ENCODE results near the gene FIGN. TPM values are rescaled to one million over a fixed set of nuclear protein-coding genes. Genes with fewer than 3 reads are reported as not detected.

FIGN gene
- total RNA-seq, 1 donor: 2.5 TPM

DNA sequence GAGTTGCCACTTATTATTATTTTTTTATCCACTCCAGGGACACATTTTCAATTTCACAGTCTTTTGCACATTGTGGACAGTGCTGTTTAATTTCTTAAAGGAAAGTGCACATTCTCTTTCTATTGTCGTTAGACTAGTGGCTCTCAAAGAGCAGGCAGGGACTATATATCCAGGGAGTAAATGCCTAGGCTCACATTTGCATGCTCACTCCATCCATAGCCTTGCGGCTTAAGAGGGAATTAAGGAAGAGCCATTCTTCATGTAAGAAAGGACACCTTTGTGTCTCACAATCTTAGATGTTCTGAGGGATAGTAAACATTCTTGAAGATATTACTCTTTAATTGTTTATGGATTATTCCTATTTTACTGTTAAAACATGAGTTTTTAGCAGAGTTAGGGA, 70.8 kb downstream of the FIGN start:
- Histone ChIP-seq H3K36me3 (ENCODE audit: insufficient read depth, low read length) (no peaks in the 10 kb centered on the region), H3K27ac (ENCODE audit: low read depth, low read length) (peak overlapping the region; percentile 6)

GRCh38 chr2:163664610-163665009, 71.2 kb downstream of the FIGN start:
- H3K4me3 ChIP-seq (ENCODE audit: insufficient read depth, low read length): no peak overlapping the region
- peak overlapping the region; percentile 12 for H3K4me2 ChIP-seq (ENCODE audit: insufficient read depth, low read length)
- TF ChIP-seq CTCF (IDR thresholded peaks at IDR 0.05; ENCODE audit: extremely low read depth, low read depth, low read length): no peak
- H3K36me3 ChIP-seq (ENCODE audit: insufficient read depth, low read length): no peaks in the 10 kb centered on the region
- H3K79me2 ChIP-seq (ENCODE audit: insufficient read depth, low read length): no peaks in the 10 kb centered on the region
- H4K20me1 ChIP-seq (ENCODE audit: insufficient read depth, low read length): no peaks in the 10 kb centered on the region
- H3K4me1 ChIP-seq (ENCODE audit: insufficient read depth, low read length): peaks cover 29% of the 10 kb centered on the region
- no peaks in the 10 kb centered on the region for H3K27me3 ChIP-seq (ENCODE audit: insufficient read depth, low read length)
- DNase-seq (ENCODE audit: insufficient read length, low spot score, missing footprints): peak; percentile 76
- no peaks in the 10 kb centered on the region for H3K9me3 ChIP-seq (ENCODE audit: low read depth, low read length)
- H2AFZ ChIP-seq (ENCODE audit: low read length): no peak overlapping the region
- peak overlapping the region; percentile 6 for H3K27ac ChIP-seq (ENCODE audit: low read depth, low read length)

More for the DNA sequence above, 70.8 kb downstream of the FIGN start:
- Histone ChIP-seq H3K4me1 (ENCODE audit: insufficient read depth, low read length) (peaks cover 29% of the 10 kb centered on the region), H4K20me1 (ENCODE audit: insufficient read depth, low read length) (no peaks in the 10 kb centered on the region), H2AFZ (ENCODE audit: low read length) (no peak overlapping the region), H3K79me2 (ENCODE audit: insufficient read depth, low read length) (no peaks in the 10 kb centered on the region), H3K4me2 (ENCODE audit: insufficient read depth, low read length) (peak overlapping the region; percentile 12), H3K27me3 (ENCODE audit: insufficient read depth, low read length) (no peaks in the 10 kb centered on the region), H3K4me3 (ENCODE audit: insufficient read depth, low read length) (no peak overlapping the region), H3K9me3 (ENCODE audit: low read depth, low read length) (no peaks in the 10 kb centered on the region)
- DNase-seq (ENCODE audit: insufficient read length, low spot score, missing footprints): no peak
- TF ChIP-seq CTCF (IDR thresholded peaks at IDR 0.05; ENCODE audit: extremely low read depth, low read depth, low read length): no peak

DNA sequence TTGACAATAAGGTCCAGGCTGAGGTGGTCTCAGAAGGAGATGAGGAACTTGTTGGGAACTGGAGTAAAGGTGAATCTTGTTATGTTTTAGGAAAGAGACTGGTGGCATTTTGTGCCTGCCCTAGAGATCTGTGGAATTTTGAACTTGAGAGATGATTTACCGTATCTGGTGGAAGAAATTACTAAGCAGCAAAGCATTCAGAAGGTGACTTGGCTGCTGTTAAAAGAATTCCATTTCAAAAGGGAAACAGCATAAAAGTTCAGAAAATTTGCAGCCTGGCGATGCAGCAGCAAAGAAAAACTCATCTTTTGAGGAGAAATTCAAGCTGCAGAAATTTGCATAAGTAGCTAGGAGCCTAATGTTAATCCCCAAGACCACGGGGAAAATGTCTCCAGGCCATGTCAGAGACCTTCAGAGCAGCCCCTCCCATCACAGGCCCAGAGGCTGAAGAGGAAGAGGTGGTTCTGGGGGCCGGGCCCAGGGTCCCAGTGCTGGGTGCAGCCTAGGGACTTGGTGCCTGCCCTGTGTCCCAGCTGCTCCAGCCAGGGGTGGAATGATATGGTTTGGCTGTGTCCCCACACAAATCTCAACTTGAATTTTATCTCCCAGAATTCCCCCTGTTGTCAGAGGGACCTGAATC, 73.5 kb downstream of the FIGN start:
- Histone ChIP-seq H2AFZ (ENCODE audit: low read length) (no peak overlapping the region), H3K9me3 (ENCODE audit: low read depth, low read length) (no peaks in the 10 kb centered on the region), H3K36me3 (ENCODE audit: insufficient read depth, low read length) (no peaks in the 10 kb centered on the region), H3K27ac (ENCODE audit: low read depth, low read length) (no peak overlapping the region), H4K20me1 (ENCODE audit: insufficient read depth, low read length) (no peaks in the 10 kb centered on the region), H3K4me3 (ENCODE audit: insufficient read depth, low read length) (no peak overlapping the region), H3K79me2 (ENCODE audit: insufficient read depth, low read length) (no peaks in the 10 kb centered on the region), H3K4me1 (ENCODE audit: insufficient read depth, low read length) (peaks cover 29% of the 10 kb centered on the region), H3K4me2 (ENCODE audit: insufficient read depth, low read length) (no peak overlapping the region), H3K27me3 (ENCODE audit: insufficient read depth, low read length) (no peaks in the 10 kb centered on the region)
- no peak for TF ChIP-seq CTCF (IDR thresholded peaks at IDR 0.05; ENCODE audit: extremely low read depth, low read depth, low read length)
- DNase-seq (ENCODE audit: insufficient read length, low spot score, missing footprints): no peak

- TF ChIP-seq CTCF (IDR thresholded peaks at IDR 0.05; ENCODE audit: extremely low read depth, low read depth, low read length): no peak
- Histone ChIP-seq H3K27ac (ENCODE audit: low read depth, low read length) (no peak overlapping the region), H4K20me1 (ENCODE audit: insufficient read depth, low read length) (no peaks in the 10 kb centered on the region), H3K4me2 (ENCODE audit: insufficient read depth, low read length) (no peak overlapping the region), H3K4me3 (ENCODE audit: insufficient read depth, low read length) (no peak overlapping the region), H3K9me3 (ENCODE audit: low read depth, low read length) (no peaks in the 10 kb centered on the region), H3K79me2 (ENCODE audit: insufficient read depth, low read length) (no peaks in the 10 kb centered on the region), H3K27me3 (ENCODE audit: insufficient read depth, low read length) (no peaks in the 10 kb centered on the region), H2AFZ (ENCODE audit: low read length) (no peak overlapping the region), H3K36me3 (ENCODE audit: insufficient read depth, low read length) (no peaks in the 10 kb centered on the region), H3K4me1 (ENCODE audit: insufficient read depth, low read length) (peaks cover 15% of the 10 kb centered on the region)
- DNase-seq (ENCODE audit: insufficient read length, low spot score, missing footprints): no peak
Observed at GRCh38 chr2:163659224-163659623, 76.6 kb downstream of the FIGN start.
